K562 (cell line): ENCODE data around the gene TUBB4B. TPM values are rescaled to one million over a fixed set of nuclear protein-coding genes. Genes with fewer than 3 reads are reported as not detected.

Experiments used
- CAMTA2 ChIP-seq: fragments of 250-450 bp; sonication (Bioruptor Pico); conservative IDR thresholded peaks from 2 replicates; pipeline ENCODE4 v1.5.1; 2022
- CBX1 ChIP-seq: sonication (generic); IDR thresholded peaks from 2 replicates; pipeline ENCODE4 v1.6.1; 2016; ENCODE audit warnings: antibody characterized with exemption, low read depth, mild to moderate bottlenecking
- DMBX1 ChIP-seq: fragments of 250-450 bp; sonication (Bioruptor Pico); IDR thresholded peaks from 2 replicates; pipeline ENCODE4 v1.8.0; 2022; ENCODE audit warnings: inconsistent platforms, mild to moderate bottlenecking, moderate library complexity, borderline replicate concordance
- ELF4 ChIP-seq: fragments of 450-650 bp; formaldehyde crosslinking; IDR thresholded peaks from 2 replicates; pipeline ENCODE4 v1.4.0; 2022; ENCODE audit warnings: missing genetic modification characterization
- KLF10 ChIP-seq: fragments of 250-450 bp; sonication (Bioruptor Pico); IDR thresholded peaks from 2 replicates; pipeline ENCODE4 v1.6.1; 2021; ENCODE audit warnings: matching md5 sums
- LEF1 ChIP-seq: fragments of 450-650 bp; IDR thresholded peaks from 2 replicates; pipeline ENCODE4 v1.6.1; 2016; ENCODE audit warnings: mild to moderate bottlenecking
- MYBL2 ChIP-seq, 2 experiments: fragments of 450-650 bp in 1 of 2; sonication (generic) in 1 of 2; formaldehyde crosslinking in 1 of 2; IDR thresholded peaks; 2 replicates each; pipeline versions ENCODE4 v1.6.1 to v1.8.1; 2017 to 2022; ENCODE audit warnings: borderline replicate concordance in 1 of 2, inconsistent platforms in 1 of 2, low read depth in 1 of 2, mild to moderate bottlenecking in 1 of 2, missing genetic modification reagents in 1 of 2, moderate library complexity in 1 of 2
- PHF20 ChIP-seq: fragments of 450-650 bp; IDR thresholded peaks from 2 replicates; pipeline ENCODE4 v1.6.1; 2018; ENCODE audit not compliant: partially characterized antibody
- PHF8 ChIP-seq: fragments of 200-600 bp; sonication (generic); IDR thresholded peaks from 2 replicates; pipeline ENCODE4 v1.6.1; 2012; ENCODE audit warnings: mixed run types, mild to moderate bottlenecking, inconsistent platforms, low read length, moderate library complexity, borderline replicate concordance
- RBM25 ChIP-seq: fragments of 200-400 bp; formaldehyde crosslinking; IDR thresholded peaks from 2 replicates; pipeline ENCODE4 v1.6.1; 2018; ENCODE audit warnings: low read length, low read depth, moderate library complexity; ENCODE audit not compliant: severe bottlenecking
- TCF7L2 ChIP-seq: fragments of 150-350 bp; IDR thresholded peaks from 2 replicates; pipeline ENCODE4 v1.6.1; 2016; ENCODE audit warnings: low read depth, mild to moderate bottlenecking, low read length, moderate library complexity
- ZBED1 ChIP-seq: IDR thresholded peaks from 2 replicates; pipeline ENCODE4 v1.6.1; 2014
- ZNF124 ChIP-seq: sonication (generic); formaldehyde crosslinking; IDR thresholded peaks from 2 replicates; pipeline ENCODE4 v1.8.1; 2022; ENCODE audit warnings: missing genetic modification reagents
- ZNF217 ChIP-seq: sonication (generic); formaldehyde crosslinking; IDR thresholded peaks from 2 replicates; pipeline ENCODE4 v1.8.0; 2022; ENCODE audit warnings: mild to moderate bottlenecking, missing genetic modification reagents
- polyA plus RNA-seq, 8 experiments: library from polyadenylated mRNA; depleted of rRNA in 4 of 8; stranded (reverse) in 5 of 8; unstranded in 3 of 8; fragments of >200 nt; fragmentation: Nextera tagmentation in 2 of 8; fragmentation: Illumina TruSeq in 1 of 8; extraction: Ambion mirVana in 2 of 8; extraction: Trizol in 1 of 8; gene quantifications; 2 replicates each; pipeline versions ENCODE4 v1.2.1 to v1.2.3, GENCODE V29; 2011 to 2014; ENCODE audit warnings: inconsistent platforms in 1 of 8, missing spikeins in 1 of 8
- total RNA-seq, 7 experiments: library from RNA; depleted of rRNA in 6 of 7; stranded (reverse); fragments of >200 nt in 6 of 7; fragmentation: Illumina TruSeq in 2 of 7; extraction: Trizol in 2 of 7; gene quantifications; 2 replicates each; pipeline versions ENCODE4 v1.2.1 to v1.2.3, GENCODE V29; 2011 to 2021; ENCODE audit warnings: low replicate concordance in 1 of 7
- TF ChIP-seq, protein P1 (sequence below): sonication (generic); formaldehyde crosslinking; IDR thresholded peaks from 2 replicates; pipeline ENCODE4 v1.8.0; 2022; ENCODE audit warnings: mild to moderate bottlenecking, missing genetic modification reagents
- TF ChIP-seq, protein P2 (sequence below), 2 experiments: fragments of 450-650 bp; IDR thresholded peaks; 2 replicates each; pipeline ENCODE4 v1.6.1; 2016; ENCODE audit warnings: mild to moderate bottlenecking in 2 of 2, borderline replicate concordance in 1 of 2, low read depth in 1 of 2, moderate library complexity in 1 of 2
- TF ChIP-seq, protein P3 (sequence below): sonication (generic); formaldehyde crosslinking; IDR thresholded peaks from 2 replicates; pipeline ENCODE4 v1.8.0; 2023; ENCODE audit warnings: mild to moderate bottlenecking, missing genetic modification reagents

The TUBB4B gene
- total and polyA plus RNA-seq, 9 of the 15 experiments (the other 6 are each of a cell fraction or from before 2014, with no cell fraction given), result 24.1 to 443 (median 268) TPM

DNA sequence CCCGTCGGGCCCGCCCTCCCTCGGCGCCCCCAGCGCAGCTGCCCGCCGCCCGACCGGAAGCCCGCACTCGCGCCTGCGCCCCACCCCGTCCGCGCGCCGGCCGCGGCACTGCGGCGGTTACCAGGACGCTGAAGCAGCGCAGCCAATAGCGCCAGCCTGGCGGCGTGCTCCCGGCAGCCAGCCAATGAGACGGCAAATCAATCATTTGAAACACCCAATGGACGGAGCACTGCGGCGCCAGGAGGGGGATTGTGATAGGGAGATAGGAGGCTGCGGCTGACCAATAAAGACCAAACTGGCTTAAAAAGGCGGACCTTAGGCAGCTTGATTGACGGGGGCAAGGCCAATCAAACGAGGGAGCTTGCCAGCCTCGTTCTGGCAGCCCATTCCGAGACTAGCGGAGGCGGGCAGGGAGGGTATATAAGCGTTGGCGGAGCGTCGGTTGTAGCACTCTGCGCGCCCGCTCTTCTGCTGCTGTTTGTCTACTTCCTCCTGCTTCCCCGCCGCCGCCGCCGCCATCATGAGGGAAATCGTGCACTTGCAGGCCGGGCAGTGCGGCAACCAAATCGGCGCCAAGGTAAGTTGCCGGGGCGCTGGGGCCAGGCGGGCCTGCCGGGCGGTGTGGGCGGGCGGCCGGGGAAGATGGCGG is at the start of gene TUBB4B (continued):
- TF ChIP-seq TCF7L2 (no peak), ZBED1 (peak; percentile 75; the same call in 1 of the 2 replicates), CBX1 (peak; percentile 97), PHF20 (no peak), KLF10 (CRISPR knock-in tag) (no peak), DMBX1 (CRISPR knock-in tag) (no peak), ZNF124 (CRISPR knock-in tag) (no peak), LEF1 (peak; percentile 42; the same call in 1 of the 2 replicates), ZNF217 (CRISPR knock-in tag) (no peak), CAMTA2 (peak; percentile 89; the same call in 1 of the 2 replicates), RBM25 (peak; percentile 92), ELF4 (CRISPR knock-in tag) (peak; percentile 86), MYBL2 (IDR thresholded peaks at IDR 0.05; ENCODE audit: low read depth) (peak; percentile 96), MYBL2 (CRISPR knock-in tag; IDR thresholded peaks at IDR 0.05; ENCODE audit: borderline replicate concordance) (peak; percentile 91; the same call in 1 of the 2 replicates), PHF8 (peak; percentile 59; the same call in 1 of the 2 replicates)
- TF ChIP-seq, protein P1, sequence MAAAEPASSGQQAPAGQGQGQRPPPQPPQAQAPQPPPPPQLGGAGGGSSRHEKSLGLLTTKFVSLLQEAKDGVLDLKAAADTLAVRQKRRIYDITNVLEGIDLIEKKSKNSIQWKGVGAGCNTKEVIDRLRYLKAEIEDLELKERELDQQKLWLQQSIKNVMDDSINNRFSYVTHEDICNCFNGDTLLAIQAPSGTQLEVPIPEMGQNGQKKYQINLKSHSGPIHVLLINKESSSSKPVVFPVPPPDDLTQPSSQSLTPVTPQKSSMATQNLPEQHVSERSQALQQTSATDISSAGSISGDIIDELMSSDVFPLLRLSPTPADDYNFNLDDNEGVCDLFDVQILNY (CRISPR knock-in tag), result 0 out of 2 replicates have a peak, but pooled peaks have one; percentile 22
- TF ChIP-seq, protein P2, sequence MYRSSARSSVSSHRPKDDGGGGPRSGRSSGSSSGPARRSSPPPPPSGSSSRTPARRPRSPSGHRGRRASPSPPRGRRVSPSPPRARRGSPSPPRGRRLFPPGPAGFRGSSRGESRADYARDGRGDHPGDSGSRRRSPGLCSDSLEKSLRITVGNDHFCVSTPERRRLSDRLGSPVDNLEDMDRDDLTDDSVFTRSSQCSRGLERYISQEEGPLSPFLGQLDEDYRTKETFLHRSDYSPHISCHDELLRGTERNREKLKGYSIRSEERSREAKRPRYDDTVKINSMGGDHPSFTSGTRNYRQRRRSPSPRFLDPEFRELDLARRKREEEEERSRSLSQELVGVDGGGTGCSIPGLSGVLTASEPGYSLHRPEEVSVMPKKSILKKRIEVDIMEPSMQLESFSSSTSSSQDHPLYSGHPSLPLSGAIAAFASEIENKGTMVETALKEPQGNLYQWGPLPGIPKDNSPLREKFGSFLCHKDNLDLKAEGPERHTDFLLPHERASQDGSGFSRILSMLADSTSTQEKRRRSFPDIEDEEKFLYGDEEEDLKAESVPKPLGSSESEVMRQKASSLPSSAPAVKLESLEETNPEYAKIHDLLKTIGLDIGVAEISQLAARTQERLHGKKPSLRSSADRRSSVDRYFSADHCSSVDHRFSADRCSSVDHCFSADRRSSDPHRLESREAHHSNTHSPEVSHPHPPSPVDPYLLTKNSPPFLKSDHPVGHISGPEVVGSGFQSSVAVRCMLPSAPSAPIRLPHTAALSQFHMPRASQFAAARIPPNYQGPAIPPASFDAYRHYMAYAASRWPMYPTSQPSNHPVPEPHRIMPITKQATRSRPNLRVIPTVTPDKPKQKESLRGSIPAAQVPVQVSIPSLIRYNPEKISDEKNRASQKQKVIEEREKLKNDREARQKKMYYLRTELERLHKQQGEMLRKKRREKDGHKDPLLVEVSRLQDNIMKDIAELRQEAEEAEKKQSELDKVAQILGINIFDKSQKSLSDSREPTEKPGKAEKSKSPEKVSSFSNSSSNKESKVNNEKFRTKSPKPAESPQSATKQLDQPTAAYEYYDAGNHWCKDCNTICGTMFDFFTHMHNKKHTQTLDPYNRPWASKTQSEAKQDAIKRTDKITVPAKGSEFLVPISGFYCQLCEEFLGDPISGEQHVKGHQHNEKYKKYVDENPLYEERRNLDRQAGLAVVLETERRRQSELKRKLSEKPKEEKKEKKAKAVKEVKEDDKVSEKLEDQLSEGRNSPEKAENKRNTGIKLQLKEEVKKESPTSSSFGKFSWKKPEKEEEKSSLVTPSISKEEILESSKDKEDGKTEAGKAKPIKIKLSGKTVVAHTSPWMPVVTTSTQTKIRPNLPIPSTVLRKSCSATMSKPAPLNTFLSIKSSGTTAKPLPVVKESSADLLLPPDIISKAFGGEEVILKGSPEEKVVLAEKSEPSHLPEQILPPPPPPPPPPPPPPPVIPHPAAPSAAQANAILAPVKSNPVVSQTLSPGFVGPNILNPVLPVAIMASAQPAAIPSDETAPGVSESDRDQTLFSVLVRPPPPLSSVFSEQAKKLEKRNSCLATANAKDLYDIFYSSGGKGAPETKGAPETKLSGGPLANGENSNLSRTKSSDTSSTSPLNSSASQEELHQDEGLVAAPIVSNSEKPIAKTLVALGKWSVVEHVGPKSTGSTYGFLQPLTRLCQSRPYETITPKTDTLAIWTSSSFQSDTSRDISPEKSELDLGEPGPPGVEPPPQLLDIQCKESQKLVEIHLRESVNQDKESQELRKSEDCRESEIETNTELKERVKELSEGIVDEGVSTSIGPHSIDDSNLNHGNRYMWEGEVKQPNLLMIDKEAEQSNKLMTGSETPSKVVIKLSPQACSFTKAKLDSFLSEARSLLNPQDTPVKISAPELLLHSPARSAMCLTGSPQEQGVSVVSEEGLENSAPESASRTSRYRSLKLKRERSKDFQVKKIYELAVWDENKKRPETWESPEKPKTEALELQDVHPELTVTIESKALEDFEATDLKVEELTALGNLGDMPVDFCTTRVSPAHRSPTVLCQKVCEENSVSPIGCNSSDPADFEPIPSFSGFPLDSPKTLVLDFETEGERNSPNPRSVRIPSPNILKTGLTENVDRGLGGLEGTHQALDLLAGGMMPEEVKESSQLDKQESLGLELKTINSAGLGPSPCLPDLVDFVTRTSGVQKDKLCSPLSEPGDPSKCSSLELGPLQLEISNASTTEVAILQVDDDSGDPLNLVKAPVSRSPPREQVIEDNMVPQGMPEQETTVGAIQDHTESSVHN (IDR thresholded peaks at IDR 0.05; ENCODE audit: borderline replicate concordance in 1 of 2, low read depth in 1 of 2), result no peak
- TF ChIP-seq, protein P3, sequence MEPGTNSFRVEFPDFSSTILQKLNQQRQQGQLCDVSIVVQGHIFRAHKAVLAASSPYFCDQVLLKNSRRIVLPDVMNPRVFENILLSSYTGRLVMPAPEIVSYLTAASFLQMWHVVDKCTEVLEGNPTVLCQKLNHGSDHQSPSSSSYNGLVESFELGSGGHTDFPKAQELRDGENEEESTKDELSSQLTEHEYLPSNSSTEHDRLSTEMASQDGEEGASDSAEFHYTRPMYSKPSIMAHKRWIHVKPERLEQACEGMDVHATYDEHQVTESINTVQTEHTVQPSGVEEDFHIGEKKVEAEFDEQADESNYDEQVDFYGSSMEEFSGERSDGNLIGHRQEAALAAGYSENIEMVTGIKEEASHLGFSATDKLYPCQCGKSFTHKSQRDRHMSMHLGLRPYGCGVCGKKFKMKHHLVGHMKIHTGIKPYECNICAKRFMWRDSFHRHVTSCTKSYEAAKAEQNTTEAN (CRISPR knock-in tag), result no peak
